ENCODE measurements around the gene NUP35. TPM values are rescaled to one million over a fixed set of nuclear protein-coding genes. Genes with fewer than 3 reads are reported as not detected.

NUP35 gene
- total RNA-seq, 2 donors from 2014 or later: 4.0 to 6.2 TPM

DNA sequence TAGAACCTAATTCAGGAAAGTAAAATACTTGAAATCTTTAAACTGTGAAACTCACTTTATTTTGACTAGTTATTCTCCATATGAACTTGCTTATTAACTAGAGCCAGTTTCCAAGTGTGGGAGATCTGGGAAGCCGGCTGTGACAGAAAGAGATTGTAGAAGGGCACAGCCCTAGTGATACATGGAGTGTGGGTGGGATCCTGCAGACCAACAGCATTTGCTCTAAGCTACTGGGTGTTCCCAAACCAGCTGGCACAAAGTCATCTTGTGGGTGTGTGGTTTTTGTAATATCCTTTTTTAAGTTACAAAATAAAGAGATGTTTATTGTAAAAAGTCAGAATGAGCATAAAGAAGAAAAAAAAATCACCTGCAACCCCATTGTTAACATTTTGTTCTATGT is 42.3 kb upstream of the NUP35 start:
- Histone ChIP-seq H3K9me3 (no peaks in the 10 kb centered on the region), H3K4me3 (no peak overlapping the region), H3K27ac (no peak overlapping the region), H3K36me3 (replicated peaks in 1 of 2; ENCODE audit: insufficient read depth in 1 of 2, low read depth in 2 of 2) (no peaks in the 10 kb centered on the region), H3K27me3 (no peaks in the 10 kb centered on the region), H3K4me1 (peaks cover 8% of the 10 kb centered on the region)
- DNase-seq (no peak), ATAC-seq (no peak)
- no peak for TF ChIP-seq POLR2A (IDR thresholded peaks at IDR 0.05)
- TF ChIP-seq, protein P1, sequence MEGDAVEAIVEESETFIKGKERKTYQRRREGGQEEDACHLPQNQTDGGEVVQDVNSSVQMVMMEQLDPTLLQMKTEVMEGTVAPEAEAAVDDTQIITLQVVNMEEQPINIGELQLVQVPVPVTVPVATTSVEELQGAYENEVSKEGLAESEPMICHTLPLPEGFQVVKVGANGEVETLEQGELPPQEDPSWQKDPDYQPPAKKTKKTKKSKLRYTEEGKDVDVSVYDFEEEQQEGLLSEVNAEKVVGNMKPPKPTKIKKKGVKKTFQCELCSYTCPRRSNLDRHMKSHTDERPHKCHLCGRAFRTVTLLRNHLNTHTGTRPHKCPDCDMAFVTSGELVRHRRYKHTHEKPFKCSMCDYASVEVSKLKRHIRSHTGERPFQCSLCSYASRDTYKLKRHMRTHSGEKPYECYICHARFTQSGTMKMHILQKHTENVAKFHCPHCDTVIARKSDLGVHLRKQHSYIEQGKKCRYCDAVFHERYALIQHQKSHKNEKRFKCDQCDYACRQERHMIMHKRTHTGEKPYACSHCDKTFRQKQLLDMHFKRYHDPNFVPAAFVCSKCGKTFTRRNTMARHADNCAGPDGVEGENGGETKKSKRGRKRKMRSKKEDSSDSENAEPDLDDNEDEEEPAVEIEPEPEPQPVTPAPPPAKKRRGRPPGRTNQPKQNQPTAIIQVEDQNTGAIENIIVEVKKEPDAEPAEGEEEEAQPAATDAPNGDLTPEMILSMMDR (IDR thresholded peaks at IDR 0.05): no peak
- intact Hi-C loops (cut with DNase I): no loop called here
- 19 to 45% methylated on average over 1 of the region's 1 CpG for WGBS, 2 donors

DNA sequence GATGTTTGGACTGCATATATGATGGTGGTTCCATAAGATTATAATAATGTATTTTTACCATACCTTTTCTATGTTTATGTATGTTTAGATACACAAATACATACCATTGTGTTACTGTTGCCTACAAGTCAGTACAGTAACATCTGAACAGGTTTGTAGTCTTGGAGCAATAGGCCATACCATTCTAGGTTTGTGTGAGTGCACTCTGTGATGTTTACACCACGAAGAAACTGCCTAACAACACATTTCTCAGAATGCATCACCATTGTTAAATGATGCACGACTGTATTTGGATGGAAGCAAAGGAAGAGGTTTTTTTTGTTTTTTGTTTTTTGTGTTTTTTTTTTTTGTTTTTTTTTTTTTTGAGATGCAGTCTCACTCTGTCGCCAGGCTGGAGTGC is 36.2 kb upstream of the NUP35 start:
- no peak for ATAC-seq

DNA sequence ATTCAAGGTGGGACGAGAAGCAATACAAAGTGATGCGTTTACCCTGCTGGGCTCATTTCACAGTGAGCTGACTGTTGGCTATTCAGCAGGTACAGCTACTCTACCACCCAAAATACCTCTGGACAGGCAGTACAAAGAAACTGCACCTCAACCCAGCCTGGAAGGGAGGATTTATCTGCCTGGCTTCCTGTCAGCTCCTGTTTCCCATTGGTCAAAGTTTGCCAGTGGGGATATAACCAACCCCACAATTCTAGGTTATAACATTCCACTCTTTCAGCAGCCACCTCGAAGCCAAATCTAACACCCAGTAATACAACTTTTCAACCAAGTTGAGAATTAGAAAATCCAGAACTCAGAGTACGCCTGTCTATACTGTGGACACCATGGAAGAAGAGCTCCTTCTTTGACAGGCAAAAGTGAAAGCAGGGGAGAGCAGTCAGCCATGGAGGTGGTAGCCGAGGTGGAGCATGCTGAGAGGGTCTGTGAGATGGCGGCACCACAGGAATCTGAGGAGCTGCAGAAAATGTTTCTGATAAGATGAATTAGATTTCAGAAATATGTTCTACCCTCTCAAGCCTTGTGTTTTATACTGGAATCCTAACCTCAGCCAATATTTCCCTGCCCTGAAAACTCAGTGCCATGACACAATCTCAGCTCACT is 34.9 kb upstream of the NUP35 start:
- intact Hi-C loops (cut with DNase I): no loop called here
- H3K4me3 ChIP-seq: no peak overlapping the region
- WGBS, 2 donors: 94 to 95% methylated on average over 6 of the region's 6 CpGs

More for the DNA sequence above, 36.2 kb upstream of the NUP35 start:
- intact Hi-C loops (cut with DNase I): no loop called here
- Histone ChIP-seq H3K9me3 (no peaks in the 10 kb centered on the region), H3K36me3 (replicated peaks in 1 of 2; ENCODE audit: insufficient read depth in 1 of 2, low read depth in 2 of 2) (no peaks in the 10 kb centered on the region), H3K27me3 (no peaks in the 10 kb centered on the region), H3K4me1 (no peaks in the 10 kb centered on the region), H3K27ac (no peak overlapping the region), H3K4me3 (no peak overlapping the region)
- WGBS, 2 donors: 76 to 84% methylated on average over 3 of the region's 3 CpGs
- TF ChIP-seq, protein P1 (IDR thresholded peaks at IDR 0.05): no peak
- TF ChIP-seq POLR2A (IDR thresholded peaks at IDR 0.05): no peak
- DNase-seq: no peak

DNA sequence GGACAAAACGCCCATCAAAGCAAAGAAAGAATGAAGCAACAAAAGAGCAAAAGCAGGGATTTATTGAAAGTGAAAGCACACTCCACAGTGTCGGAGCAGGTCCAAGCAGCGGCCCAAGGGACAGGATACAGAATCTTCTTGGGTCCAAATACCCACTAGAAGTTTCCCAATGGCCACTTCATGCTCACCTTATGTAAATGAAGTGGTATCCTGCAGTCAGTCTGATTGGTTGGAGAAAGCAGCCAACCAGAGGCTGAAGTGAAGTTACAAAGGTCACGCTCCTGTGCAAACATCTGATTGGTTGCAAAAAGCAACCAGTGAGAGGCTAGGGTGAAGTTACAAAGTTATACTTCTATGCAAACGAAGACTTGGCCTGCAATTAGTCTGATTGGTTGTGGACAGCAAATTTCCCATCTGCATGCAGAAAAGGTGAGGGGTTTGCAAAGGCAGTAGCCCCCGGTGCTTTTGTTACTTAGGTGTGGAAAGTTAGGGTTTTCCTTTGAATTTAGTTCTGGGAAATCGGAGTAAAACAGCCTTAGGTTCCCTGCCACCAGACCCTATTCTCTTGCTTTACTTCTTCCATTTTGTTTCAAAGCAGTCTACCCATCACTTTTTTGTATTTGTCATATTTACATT is 32.8 kb upstream of the NUP35 start:
- Histone ChIP-seq H3K4me3 (no peak overlapping the region), H3K27me3 (no peaks in the 10 kb centered on the region), H3K9me3 (no peaks in the 10 kb centered on the region), H3K36me3 (replicated peaks in 1 of 2; ENCODE audit: insufficient read depth in 1 of 2, low read depth in 2 of 2) (no peaks in the 10 kb centered on the region), H3K4me1 (no peaks in the 10 kb centered on the region), H3K27ac (no peak overlapping the region)
- no peak for DNase-seq
- no peak for ATAC-seq
- intact Hi-C loops (cut with DNase I): no loop called here
- 90 to 94% methylated on average over 7 of the region's 7 CpGs for WGBS, 2 donors
- TF ChIP-seq POLR2A (IDR thresholded peaks at IDR 0.05): no peak
- TF ChIP-seq, protein P1 (IDR thresholded peaks at IDR 0.05): no peak

More for the DNA sequence above, 34.9 kb upstream of the NUP35 start:
- Histone ChIP-seq H3K36me3 (replicated peaks in 1 of 2; ENCODE audit: insufficient read depth in 1 of 2, low read depth in 2 of 2) (no peaks in the 10 kb centered on the region), H3K9me3 (no peaks in the 10 kb centered on the region), H3K27me3 (no peaks in the 10 kb centered on the region), H3K27ac (no peak overlapping the region), H3K4me1 (no peaks in the 10 kb centered on the region)
- DNase-seq: no peak
- ATAC-seq: no peak
- TF ChIP-seq, protein P1 (IDR thresholded peaks at IDR 0.05): no peak
- TF ChIP-seq POLR2A (IDR thresholded peaks at IDR 0.05): no peak

DNA sequence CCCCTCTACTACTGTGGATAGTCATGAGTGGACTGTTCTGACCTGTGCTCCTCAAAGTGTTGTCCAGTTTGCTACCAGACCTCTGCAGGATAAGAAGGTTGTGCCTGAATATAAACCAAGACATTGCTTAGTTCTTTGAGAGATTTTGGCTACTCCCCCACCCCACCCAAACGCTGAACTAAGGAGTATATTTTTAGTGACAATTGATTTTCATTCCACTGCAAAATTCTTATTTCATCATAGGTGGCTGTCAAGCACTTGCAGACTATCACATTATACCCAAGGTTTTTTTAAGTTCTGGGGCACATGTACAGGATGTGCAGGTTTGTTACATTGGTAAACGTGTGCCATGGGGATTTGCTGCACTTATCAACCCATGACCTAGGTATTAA is 32.3 kb upstream of the NUP35 start:
- intact Hi-C loops (cut with DNase I): no loop called here
- H3K9me3 ChIP-seq: no peaks in the 10 kb centered on the region
- DNase-seq: no peak
- WGBS, 2 donors: 79 to 95% methylated on average over 2 of the region's 2 CpGs
- H3K4me3 ChIP-seq: no peak overlapping the region
- no peak for ATAC-seq
- no peaks in the 10 kb centered on the region for H3K36me3 ChIP-seq (replicated peaks in 1 of 2; ENCODE audit: insufficient read depth in 1 of 2, low read depth in 2 of 2)
- no peaks in the 10 kb centered on the region for H3K27me3 ChIP-seq
- TF ChIP-seq, protein P1 (IDR thresholded peaks at IDR 0.05): no peak
- no peak for TF ChIP-seq POLR2A (IDR thresholded peaks at IDR 0.05)
- no peak overlapping the region for H3K27ac ChIP-seq
- no peaks in the 10 kb centered on the region for H3K4me1 ChIP-seq
